NT2/D1 (cell line): Measurements from ENCODE around the gene SERPINA10.

Experiments
- SUZ12 ChIP-seq: IDR thresholded peaks from 2 replicates; pipeline ENCODE4 v1.6.1; 2011; ENCODE audit not compliant: insufficient read length, insufficient read depth; ENCODE audit errors: extremely low read depth
- YY1 ChIP-seq: IDR thresholded peaks from 2 replicates; pipeline ENCODE4 v1.6.1; 2011; ENCODE audit not compliant: insufficient read length, insufficient read depth
- ZNF274 ChIP-seq: IDR thresholded peaks from 2 replicates; pipeline ENCODE4 v1.6.1; 2011; ENCODE audit warnings: mild to moderate bottlenecking, low read depth, low read length

- no peak for TF ChIP-seq ZNF274
- TF ChIP-seq YY1 = no peak
- no peak for TF ChIP-seq SUZ12
Measured at GRCh38 chr14:94310248-94310647, 17.2 kb upstream of the SERPINA10 start.
